ENCODE results near the gene TMEM132E.

The TMEM132E gene

DNA sequence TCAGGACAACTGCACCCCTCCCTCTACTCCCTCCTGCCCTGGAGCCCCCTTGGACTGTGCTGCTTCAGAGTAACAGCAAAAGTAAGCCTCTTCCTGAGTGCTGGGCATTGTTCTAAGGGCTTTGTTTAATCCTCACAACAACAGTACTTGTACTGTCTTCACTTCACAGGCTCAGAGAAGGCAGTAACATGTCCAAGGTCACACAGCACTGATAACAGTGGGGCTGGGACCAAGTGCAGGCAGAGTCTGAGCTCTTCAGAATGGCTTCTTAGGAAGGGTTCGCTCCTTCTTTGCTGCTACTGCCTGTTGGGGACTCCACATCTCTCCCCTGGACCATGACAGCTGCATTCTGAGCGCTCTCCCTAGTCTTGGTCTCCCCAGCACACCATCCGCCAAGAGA, 24.6 kb downstream of the TMEM132E start:
- no peak for DNase-seq (ENCODE audit: low read depth in 2 of 2)

DNA sequence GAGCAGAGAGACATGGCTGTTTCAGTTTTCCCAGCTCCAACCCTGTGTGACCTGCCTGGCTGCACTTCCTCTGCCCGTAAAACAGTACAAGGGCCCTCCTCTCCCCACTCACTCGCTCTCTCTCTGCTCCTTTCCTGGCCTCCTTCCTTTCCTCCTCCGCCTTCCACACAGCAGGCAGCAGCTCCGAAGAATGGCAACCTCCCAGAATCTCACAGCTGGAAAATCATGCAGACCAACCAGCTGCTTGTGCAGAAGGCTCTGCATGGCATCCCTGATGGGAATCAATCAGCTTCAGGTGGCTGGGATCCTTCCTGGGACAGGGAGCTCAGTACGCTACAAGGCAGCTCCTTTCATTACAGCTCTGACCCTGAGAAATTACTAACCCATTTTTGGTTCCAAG, 27.4 kb downstream of the TMEM132E start:
- no peak for DNase-seq (ENCODE audit: low read depth in 2 of 2)

DNA sequence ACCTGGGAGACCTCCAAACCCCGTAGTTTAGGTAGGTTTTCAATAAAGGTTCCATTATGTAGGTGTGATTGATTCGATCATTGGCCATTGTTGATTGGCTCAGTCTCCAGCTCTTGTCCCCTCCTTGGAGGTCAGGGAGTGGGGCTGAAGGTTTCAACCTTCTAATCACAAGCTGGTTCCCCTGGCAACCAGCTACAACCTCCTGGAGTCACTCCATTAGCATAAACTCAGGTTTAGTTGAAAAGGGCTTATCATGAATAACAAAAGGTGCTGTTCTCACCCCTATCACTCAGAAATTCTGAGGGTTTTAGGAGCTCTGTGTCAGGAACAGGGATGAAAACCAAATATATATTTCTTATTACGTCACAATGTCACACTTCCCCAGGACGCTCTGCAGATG, 28.5 kb downstream of the TMEM132E start:
- DNase-seq (ENCODE audit: low read depth in 2 of 2) = no peak

DNA sequence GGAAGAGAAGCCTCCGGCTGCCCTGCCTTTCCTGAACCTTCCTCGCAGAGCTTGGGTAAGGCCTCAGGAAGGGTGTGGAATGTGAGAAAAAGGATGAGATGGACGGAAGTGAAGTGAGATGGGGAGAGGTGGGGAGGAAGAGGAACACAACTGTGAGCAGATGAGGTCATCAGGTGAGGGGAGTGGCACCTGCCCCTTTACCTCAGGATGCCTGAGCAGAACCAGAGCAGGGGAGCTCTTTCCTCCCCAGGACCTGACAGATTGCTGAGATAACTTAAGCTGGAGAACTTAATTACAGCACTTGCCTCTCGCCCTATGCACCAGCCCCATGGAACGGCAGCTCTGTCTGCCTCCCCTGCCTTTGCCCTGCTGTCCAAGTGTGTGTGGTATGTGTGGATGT, 29.8 kb downstream of the TMEM132E start:
- no peak for DNase-seq (ENCODE audit: low read depth in 2 of 2)

DNA sequence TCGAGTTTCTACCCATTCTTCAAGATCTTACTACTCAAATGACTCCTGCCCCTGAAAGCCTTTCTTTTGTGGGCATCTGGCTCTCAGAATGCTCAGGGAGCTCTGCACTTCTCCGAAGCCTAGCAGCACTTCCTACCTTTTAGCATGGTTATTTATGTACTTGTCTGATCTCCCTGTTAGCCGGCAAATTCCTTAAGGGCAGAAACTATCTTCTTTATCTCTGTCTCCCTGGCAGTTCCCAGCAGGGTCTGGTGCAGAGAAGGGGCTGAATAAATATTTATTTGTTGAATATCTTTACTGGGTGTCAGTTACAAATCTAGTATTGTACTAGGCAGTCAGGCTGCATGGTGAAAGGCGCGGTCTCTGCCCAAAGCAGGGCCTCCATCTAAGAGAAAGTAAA, 30.7 kb downstream of the TMEM132E start:
- no peak for DNase-seq (ENCODE audit: low read depth in 2 of 2)

DNA sequence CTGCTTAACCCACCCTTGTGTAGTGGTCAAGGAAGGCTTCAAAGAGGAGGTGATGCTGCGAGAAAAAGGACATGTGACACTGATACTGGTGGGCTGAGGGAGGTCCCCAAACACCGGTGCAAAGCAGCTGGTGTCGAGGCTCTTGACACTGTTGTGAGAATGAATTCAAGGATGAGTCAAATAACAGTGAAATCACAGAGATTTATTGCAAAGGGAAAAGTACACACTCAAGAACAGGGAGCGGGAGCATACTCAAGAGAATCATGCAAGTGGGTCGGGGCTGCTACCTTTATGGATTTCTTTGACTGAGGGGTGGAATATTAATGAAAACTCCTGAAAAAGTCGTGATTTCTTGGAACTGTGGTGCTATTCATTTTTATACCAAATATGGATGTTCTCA, 31.1 kb downstream of the TMEM132E start:
- DNase-seq (ENCODE audit: low read depth in 2 of 2) = no peak

DNA sequence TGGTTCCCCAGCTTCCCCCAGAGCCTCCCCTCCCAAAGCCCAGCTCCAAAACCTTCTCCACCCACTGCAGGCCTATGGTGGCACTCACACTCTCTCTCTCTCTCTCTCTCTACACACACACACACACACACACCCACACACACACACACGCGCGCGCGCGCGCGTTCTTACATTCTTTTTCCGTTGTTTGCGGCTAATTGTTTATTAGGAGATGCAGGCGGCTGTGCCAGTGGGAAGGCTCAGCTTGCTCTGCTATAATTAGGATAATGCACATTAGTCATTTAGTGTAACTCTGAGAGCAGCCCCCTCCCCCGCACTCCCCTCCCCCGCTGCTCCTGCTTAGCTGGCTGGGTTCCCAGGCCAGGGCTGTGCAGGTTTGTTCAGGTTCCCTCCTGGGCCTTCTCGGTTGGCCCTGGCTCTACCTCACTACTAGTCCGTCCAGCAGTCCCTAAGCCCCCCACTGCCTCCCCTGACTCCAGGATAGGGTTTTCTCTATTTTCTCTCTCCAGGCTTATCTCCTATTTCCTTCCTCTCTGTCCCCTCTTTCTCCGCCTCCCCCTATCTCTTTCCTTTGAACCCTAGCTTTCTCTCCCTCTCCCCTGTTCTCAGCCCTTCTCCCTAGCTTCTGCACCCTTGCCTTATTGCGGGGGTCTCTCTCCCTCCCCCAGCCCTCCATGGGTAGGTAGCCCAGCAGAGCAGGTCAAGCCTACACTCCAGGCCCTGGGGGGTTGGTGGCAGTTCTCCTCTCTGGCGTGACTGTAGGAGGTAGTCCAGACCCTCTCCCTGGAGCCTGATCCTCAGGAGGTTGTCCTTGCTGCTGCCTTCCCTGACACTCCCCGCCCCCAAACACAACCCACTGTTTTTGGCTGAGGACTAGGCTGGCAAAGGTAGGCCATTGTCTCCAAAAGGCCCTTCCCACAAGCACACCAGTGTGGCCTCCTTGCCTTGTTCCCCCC, 34.0 kb downstream of the TMEM132E start:
- DNase-seq (ENCODE audit: low read depth in 2 of 2) = no peak

DNA sequence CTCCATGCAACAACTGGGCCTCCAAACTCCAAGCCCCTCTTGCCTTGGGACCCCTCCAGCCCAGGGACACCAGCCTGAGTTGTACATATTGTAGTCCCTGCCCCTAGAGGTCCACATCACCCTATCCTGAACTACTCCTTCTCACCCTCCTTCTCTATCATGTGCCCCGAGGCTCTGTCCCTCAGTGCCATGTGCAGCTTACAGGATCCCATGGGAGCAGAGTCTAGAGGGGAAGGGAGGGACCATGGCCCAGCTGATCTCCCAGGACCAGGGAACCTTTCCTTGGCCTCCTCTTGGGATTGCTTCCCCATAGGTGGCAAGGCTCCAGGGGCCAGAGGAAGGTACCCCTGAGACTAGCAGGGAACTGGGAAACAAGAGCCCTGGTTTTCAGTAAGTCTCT, 35.3 kb downstream of the TMEM132E start:
- no peak for DNase-seq (ENCODE audit: low read depth in 2 of 2)

DNA sequence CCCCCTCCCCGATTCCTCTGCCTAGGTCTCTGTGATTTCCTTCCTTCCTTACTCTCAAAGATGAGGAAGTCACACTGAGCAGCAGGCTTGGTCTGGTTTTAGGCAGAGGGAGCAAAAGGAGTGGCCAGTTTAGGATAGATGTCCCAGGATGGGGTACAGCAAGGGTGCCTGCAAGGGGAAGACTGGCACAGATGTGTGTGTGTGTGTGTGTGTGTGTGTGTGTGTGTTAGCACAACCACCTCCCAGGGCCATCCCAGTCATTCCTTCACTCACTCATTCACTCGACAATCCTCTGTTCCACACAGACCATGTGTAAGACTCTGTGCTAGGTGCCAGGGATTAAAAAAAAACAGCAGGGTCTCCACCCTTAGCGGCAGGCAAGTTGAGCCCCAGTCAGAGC, 35.9 kb downstream of the TMEM132E start:
- DNase-seq (ENCODE audit: low read depth in 2 of 2) = no peak

DNA sequence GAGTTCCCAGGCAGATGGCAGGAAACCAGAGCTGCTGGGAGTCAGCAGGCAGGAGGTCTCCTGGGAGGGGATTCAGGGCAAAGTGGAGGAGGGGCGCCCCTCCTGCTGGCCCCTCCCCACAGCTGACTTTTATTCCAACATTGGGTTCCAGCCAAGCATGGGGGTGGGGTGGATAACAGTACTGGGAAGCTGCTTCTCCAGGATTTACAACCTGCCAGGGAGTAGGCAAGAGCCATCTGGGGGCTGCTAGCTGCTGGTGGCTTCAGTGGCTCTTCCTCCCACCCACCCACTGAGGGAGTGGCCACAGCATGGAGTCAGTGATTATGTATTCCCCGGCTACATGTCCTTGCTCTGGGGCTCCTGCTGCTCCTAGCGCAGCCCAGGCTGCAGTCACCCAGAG, 36.8 kb downstream of the TMEM132E start:
- DNase-seq (ENCODE audit: low read depth in 2 of 2) = no peak

DNA sequence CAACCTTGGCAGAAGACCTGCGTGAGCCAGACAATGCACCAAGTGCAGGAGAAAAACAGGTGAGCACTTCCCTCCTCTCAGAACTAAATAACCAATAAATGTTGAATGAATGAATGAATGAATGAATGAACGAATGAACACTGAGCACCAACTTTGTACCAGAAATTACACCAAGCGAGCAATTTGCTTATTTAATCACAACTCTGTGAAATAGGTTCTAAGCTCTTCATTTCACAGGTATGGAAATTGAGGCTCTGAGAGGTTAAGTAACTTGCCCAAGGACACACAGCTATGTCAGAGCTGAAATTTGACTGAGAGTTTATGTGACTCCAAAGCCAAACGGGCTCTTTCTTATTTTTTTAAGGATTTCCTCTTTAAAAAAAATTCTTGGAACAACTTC, 38.0 kb downstream of the TMEM132E start:
- no peak for DNase-seq (ENCODE audit: low read depth in 2 of 2)

DNA sequence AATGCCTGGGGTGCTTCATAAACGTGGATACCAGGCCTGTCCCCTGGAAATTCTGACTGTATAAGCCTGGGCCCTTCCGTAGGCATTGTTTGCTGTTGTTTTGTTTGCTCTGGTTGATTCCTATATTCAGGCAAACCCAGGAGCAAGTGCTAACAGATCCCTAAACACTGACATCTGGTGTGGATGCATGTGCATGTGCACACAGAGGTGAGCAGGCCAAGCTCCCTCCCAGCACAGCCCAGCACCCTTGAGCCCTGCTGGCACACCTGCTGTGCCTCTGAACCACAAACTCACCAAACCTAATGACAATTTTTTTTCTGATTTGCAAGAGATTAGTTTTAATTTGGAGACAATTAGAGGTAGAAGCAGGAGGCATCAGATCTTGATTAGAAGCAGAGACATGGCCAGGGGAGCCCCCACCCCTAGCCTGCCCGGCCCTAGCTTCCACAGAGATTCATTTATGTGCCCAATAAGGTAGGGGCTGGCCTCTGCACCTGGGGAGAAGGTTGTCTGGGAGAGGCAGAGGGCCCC, 40.4 kb downstream of the TMEM132E start:
- no peak for DNase-seq (ENCODE audit: low read depth in 2 of 2)

DNA sequence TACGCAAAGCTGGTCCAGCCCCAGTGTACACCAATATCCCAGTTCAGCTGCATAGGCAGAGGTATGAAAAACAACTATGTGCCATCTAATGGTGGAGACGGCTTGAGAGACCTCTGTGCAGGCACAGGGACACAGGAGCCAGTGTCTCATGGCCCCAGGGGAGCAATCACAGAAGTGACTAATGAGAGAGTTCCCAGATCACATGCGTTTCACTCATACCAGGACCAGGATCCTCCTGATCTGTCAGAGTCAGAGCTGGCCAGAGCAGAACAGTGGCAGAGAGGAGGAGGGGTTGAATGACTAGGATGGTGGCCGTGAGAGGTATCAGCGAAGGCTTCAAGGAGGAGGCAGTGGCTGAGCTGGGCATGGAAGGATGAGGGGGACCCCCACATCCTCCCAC, 41.1 kb downstream of the TMEM132E start:
- no peak for DNase-seq (ENCODE audit: low read depth in 2 of 2)

DNA sequence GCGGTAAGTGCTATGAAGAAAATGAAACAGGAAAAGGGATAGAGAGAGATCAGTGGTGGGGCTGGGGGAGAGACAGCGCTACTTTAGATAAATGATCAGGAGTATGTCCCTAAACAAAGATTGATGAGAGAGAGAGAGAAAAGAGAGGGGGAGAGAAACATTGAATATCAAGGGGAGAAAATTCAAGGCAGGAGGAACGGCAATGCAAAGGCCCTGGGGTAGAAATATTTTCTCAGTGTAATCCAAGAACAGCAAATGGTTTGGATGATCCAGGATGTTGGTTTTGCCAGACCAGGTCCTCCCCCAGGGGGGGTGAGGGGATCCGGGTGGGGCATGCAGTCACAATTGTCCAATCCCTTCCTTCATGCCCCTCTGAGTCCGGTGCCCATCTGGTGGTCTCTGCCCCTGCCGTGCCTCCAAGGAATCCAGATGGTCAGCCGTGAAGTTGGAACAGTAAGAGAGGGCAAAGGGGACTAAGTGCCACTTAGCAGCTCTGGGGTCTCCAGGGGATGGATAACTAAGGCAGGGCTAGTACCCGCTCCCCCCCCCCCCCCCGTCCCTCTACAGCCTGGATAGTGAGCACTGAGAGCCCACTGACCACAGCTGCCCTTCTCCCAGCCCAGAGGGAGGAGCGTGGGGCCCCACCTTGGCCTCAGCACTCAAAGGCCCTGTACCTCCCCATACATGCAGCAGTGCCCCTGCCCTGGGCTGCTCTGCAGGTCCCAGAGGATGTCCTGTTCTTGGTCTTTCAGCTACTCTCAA, 43.7 kb downstream of the TMEM132E start:
- no peak for DNase-seq (ENCODE audit: low read depth in 2 of 2)

DNA sequence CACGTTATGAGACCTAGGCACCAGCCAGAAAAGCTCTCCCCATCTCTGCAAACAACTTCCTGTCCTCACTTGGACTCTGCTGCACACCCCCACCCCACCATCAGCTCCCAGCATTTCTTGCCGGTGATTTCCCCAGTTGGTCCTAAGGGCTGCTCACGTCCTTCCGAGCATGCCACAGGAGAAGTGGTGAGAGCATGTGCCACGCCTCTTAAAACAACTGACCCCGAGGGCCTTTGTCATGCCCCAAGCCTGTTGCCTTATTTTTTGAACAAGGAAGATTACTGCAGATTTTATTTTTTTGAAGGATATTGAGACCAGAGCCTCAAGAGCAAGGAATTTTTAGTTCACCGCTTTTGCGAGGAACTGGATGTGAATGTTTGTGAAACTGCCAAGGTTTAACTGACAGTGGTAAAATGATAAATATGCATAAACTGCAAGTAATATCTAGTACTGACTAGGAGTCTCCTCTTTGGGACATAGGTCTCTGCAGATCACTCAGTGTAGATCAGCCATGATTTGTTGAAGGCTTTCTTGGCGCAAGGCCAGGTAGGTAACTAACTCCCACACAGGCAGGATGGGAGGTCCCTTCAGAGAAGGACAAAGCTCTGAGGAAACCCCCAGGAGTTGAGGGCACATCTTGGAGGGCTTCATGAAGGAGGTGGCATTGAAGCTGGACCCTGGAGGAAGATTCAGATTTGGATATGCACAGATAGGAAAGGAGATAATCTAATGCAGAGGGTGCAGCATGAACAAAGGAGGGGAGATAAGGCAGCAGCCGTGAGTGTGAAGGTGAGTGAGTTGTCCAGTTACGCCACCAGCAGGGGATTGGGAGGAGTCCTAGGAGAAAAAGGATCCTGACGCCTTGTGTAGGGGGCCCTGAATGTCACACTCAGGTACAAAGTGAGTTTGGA, 44.7 kb downstream of the TMEM132E start:
- DNase-seq (ENCODE audit: low read depth in 2 of 2) = no peak

DNA sequence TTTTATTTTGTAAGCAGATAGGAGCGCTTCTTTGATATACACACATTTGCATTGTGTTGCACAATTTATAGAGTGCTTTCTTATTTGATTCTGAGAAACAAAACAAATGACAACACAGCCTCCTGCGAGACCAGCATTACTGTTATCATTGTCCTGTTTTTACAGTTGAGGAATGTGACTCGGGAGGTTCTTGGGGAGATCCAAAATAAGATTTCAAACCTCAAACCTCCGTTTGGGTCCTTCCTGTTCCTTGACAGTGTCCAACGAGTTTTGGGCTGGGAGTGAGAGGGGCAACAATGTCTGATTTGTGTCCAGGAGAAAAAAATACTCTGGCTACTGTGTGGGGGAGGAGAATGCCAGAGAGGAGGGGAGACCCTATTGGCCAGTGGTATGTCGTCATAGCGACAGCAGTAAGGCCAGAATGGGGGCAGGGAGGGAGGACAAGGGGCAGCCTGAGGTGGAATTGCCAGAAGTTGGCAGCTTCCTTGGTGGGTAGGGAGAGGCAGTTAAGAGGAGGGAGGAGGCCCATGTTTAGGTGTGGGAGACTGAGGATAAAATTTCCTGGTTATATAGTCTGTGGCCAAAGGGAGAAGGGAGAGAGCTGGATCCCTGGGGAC, 45.5 kb downstream of the TMEM132E start:
- DNase-seq (ENCODE audit: low read depth in 2 of 2) = no peak

DNA sequence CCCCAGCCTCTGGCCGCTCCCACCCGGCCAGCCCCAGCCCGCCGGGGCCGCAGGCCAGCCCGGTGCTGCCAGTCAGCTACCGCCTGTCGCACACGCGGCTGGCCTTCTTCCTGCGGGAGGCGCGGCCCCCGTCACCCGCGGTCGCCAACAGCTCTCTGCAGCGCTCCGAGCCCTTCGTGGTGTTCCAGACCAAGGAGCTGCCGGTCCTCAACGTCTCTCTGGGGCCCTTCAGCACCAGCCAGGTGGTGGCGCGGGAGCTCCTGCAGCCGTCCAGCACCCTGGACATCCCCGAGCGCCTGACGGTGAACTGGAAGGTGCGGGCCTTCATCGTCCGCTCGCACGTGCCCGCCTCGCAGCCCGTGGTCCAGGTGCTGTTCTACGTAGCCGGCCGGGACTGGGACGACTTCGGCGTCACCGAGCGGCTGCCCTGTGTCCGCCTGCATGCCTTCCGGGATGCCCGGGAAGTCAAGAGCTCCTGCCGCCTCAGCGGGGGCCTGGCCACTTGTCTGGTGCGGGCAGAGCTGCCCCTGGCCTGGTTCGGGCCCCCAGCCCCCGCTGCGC, 46.8 kb downstream of the TMEM132E start:
- DNase-seq (ENCODE audit: low read depth in 2 of 2) = no peak

DNA sequence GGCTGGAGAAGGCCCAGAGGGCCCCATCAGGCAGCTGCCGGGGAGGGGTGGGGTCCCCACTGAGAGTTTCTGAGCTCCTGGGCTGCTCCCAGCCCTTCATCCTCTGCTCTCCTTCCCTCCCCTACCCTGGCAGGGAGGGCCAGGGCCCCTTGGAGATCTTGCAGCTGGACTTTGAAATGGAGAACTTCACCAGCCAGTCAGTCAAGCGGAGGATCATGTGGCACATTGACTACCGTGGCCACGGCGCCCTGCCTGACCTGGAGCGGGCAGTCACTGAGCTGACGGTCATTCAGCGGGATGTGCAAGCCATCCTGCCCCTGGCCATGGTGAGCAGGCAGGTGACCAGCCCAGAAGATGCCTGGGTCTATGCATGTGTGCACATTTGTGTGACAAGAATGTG, 49.5 kb downstream of the TMEM132E start:
- no peak for DNase-seq (ENCODE audit: low read depth in 2 of 2)

DNA sequence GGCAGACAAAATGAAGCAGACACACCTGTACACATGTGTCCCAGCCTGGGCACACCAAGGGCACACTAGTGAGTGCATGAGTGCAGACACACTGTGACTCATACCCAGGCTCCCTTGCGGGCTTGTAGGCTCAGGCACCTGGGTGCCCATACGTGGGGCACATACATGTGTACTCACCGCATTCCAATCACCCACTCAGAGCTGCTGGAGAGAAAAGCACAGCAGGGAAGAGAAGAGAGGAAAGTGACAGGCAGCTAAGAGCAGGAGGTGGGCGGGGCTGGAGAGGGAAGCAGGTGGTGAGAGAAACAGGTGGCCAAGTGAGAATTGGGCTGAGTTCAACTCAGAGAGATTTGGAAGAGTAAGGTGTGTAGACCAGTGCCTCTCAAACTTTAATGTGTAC, 54.0 kb downstream of the TMEM132E start:
- no peak for DNase-seq (ENCODE audit: low read depth in 2 of 2)

DNA sequence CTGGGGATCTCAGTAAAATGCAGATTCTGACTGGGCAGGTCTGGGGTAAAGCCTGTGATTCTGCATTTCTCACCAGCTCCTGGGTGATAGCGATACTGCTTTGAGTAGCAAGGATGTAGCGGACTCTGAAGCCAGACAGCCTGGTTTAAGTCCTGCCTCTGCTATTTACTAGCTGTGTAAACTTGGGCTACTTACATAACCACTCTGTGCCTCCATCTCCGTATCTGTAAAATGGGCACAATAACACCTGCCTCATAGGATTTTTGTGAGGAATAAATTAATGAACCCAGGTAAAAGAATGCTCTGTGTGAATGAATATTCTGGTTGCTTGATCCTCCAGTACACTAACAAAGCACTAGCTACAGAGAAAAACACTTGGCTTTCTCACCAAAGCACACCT, 54.4 kb downstream of the TMEM132E start:
- no peak for DNase-seq (ENCODE audit: low read depth in 2 of 2)

DNA sequence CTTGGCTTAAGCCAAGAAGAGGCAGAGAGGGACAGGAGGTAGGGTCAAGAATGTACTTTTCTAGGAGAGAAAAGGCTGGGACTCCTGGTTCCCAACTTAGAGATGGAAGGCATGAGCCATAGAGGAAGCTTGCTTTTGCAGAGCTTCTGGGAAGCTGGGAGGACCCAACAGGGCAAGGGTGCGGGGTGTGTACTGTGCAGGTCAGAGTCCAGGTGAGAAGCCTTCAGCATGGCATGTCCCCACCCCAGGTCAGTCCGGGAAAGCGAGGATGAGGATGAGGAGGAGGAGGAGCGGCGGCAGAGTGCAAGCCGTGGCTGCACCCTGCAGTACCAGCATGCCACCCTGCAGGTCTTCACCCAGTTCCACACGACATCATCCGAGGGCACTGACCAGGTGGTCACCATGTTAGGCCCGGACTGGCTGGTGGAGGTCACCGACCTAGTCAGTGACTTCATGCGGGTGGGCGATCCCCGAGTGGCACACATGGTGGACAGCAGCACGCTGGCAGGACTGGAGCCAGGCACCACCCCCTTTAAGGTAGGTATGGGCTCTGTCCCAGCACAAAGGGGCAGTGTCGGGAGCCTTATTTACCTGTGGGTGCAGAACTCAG, 55.3 kb downstream of the TMEM132E start:
- no peak for DNase-seq (ENCODE audit: low read depth in 2 of 2)
